ENCODE results near the gene SFMBT2. TPM values are rescaled to one million over a fixed set of nuclear protein-coding genes. Genes with fewer than 3 reads are reported as not detected.

Gene SFMBT2
- total RNA-seq, 1 experiment from 2014 or later: 0.02 TPM

DNA sequence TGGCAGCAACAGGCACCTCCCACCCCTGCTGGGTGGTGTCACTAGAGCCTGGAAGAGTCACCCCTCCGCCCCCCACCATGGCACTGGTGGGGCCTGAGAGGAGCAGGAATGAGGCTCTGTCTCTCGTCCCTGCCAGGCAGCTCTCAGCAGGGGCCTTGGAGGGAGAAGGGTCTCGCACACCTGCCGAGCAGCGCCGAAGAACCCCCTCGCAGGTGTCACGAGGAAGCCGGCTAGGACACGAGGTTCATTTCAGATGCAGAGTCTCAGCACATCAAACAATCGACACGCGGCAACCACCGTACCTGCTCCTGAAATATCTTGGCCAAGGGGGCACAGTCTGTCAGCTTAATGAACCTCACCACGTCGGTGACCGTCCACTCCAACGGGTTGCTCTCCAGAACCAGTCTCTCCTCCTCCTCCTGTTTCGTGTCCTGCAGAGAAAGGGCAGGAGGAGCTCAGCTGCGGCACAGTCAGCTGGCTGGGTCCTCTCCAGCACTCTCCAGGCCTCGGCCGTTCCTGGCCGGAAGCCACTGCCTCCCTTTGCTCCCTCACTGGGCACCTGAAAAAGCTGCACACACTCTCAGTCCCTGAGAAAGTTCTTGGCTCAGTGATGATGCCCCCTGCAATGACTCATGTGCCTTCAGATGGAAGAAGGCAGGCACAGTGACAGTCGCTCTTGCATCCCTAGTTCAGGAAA, 240.1 kb downstream of the SFMBT2 start:
- H4K20me1 ChIP-seq (ENCODE audit: insufficient read depth): no peaks in the 10 kb centered on the region
- ChIA-PET CTCF (no interaction called here), POLR2A (no interaction called here), RAD21 (ENCODE audit: low non-redundant PET in 1 of 2, low total read pairs in 2 of 2, uncharacterized antibody in 2 of 2, unreplicated experiment in 2 of 2) (no interaction called here)
- TF ChIP-seq FOSL1 (IDR thresholded peaks at IDR 0.05; ENCODE audit: low read depth): no peak
- TF ChIP-seq POLR2A (IDR thresholded peaks at IDR 0.05; ENCODE audit: borderline replicate concordance, extremely low read depth, insufficient read depth, insufficient read length): no peak
- H3K4me1 ChIP-seq (ENCODE audit: control insufficient read depth in 1 of 2, insufficient read depth in 2 of 2, low read length in 2 of 2): no peaks in the 10 kb centered on the region
- no peak overlapping the region for H2AFZ ChIP-seq (ENCODE audit: low read depth, low read length, poor library complexity, severe bottlenecking)
- H3K4me2 ChIP-seq (ENCODE audit: low read length): no peak overlapping the region
- no peak overlapping the region for H3K4me3 ChIP-seq (replicated peaks in 1 of 2; ENCODE audit: low read depth in 1 of 2, low read length in 2 of 2)
- no peak overlapping the region for H3K9ac ChIP-seq (ENCODE audit: low read length)
- intact Hi-C loops (cut with micrococcal nuclease): no loop called here
- DNase-seq (ENCODE audit: low read depth, low spot score) (no peak), ATAC-seq (no peak)
- H3K79me2 ChIP-seq (ENCODE audit: insufficient read depth, low read length): no peaks in the 10 kb centered on the region
- no peak overlapping the region for H3K27ac ChIP-seq (ENCODE audit: low read depth, low read length)
- H3K36me3 ChIP-seq (ENCODE audit: control insufficient read depth in 1 of 2, insufficient read depth in 2 of 2, low read length in 2 of 2): no peaks in the 10 kb centered on the region
- H3K27me3 ChIP-seq (ENCODE audit: insufficient read depth, low read length): no peaks in the 10 kb centered on the region
- H3K9me2 ChIP-seq (ENCODE audit: insufficient read depth): no peaks in the 10 kb centered on the region
- no peaks in the 10 kb centered on the region for H3K9me3 ChIP-seq (ENCODE audit: control insufficient read depth in 1 of 2, insufficient read depth in 1 of 2, low read depth in 1 of 2, low read length in 2 of 2)
- no TSS peak for BruUV-seq (replicated peaks)

DNA sequence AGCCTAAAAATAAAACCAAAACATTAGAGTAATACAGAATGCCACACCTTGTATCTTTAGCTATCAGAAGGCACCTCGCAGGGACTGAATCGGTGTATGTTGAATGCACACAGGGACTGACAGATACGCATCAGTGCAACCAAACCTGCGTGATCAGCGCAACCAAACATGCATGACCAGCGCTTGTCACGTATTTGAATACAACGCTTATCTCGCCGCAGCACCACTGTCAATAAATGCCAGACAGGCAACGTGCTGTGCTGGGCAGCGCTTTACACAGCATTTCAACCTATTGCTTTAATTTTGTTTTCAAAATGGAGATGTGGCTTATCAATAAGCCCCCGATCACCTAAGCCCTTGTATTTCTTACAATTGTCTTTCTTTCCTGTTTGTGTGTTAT, 242.4 kb downstream of the SFMBT2 start:
- CTCF ChIA-PET: no interaction called here
- TF ChIP-seq POLR2A (IDR thresholded peaks at IDR 0.05; ENCODE audit: borderline replicate concordance, extremely low read depth, insufficient read depth, insufficient read length) (no peak), CBX3 (IDR thresholded peaks at IDR 0.05; ENCODE audit: low read depth) (no peak), TCF7L2 (IDR thresholded peaks at IDR 0.05; ENCODE audit: borderline replicate concordance, extremely low read depth, insufficient read depth, insufficient read length) (no peak), EZH2 (IDR thresholded peaks at IDR 0.05) (no peak), YY1 (IDR thresholded peaks at IDR 0.05; ENCODE audit: extremely low read depth, insufficient replicate concordance, low read depth, low read length) (no peak), RAD21 (IDR thresholded peaks at IDR 0.05; ENCODE audit: low read depth) (no peak), EGR1 (IDR thresholded peaks at IDR 0.05; ENCODE audit: low read depth) (no peak), EZH2phosphoT487 (IDR thresholded peaks at IDR 0.05; ENCODE audit: borderline replicate concordance) (no peak), ELF1 (IDR thresholded peaks at IDR 0.05; ENCODE audit: borderline replicate concordance, low read depth) (no peak), FOSL1 (IDR thresholded peaks at IDR 0.05; ENCODE audit: low read depth) (no peak), POLR2AphosphoS5 (IDR thresholded peaks at IDR 0.05; ENCODE audit: low read depth, low read length) (no peak)
- TF ChIP-seq, protein P1, sequence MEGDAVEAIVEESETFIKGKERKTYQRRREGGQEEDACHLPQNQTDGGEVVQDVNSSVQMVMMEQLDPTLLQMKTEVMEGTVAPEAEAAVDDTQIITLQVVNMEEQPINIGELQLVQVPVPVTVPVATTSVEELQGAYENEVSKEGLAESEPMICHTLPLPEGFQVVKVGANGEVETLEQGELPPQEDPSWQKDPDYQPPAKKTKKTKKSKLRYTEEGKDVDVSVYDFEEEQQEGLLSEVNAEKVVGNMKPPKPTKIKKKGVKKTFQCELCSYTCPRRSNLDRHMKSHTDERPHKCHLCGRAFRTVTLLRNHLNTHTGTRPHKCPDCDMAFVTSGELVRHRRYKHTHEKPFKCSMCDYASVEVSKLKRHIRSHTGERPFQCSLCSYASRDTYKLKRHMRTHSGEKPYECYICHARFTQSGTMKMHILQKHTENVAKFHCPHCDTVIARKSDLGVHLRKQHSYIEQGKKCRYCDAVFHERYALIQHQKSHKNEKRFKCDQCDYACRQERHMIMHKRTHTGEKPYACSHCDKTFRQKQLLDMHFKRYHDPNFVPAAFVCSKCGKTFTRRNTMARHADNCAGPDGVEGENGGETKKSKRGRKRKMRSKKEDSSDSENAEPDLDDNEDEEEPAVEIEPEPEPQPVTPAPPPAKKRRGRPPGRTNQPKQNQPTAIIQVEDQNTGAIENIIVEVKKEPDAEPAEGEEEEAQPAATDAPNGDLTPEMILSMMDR (IDR thresholded peaks at IDR 0.05 in 2 of 3, conservative IDR thresholded peaks at IDR 0.05 in 1 of 3; ENCODE audit: borderline replicate concordance in 1 of 3, insufficient read depth in 1 of 3, low read depth in 2 of 3, low read length in 2 of 3): no peak
- TF ChIP-seq, protein P2, sequence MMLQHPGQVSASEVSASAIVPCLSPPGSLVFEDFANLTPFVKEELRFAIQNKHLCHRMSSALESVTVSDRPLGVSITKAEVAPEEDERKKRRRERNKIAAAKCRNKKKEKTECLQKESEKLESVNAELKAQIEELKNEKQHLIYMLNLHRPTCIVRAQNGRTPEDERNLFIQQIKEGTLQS (IDR thresholded peaks at IDR 0.05): no peak
- no peaks in the 10 kb centered on the region for H3K4me1 ChIP-seq (ENCODE audit: control insufficient read depth in 1 of 2, insufficient read depth in 2 of 2, low read length in 2 of 2)
- no TSS peak for BruUV-seq (replicated peaks)
- no peak overlapping the region for H2AFZ ChIP-seq (ENCODE audit: low read depth, low read length, poor library complexity, severe bottlenecking)
- RAD21 ChIA-PET (ENCODE audit: low non-redundant PET in 1 of 2, low total read pairs in 2 of 2, uncharacterized antibody in 2 of 2, unreplicated experiment in 2 of 2): no interaction called here
- no peak overlapping the region for H3K4me3 ChIP-seq (replicated peaks in 1 of 2; ENCODE audit: low read depth in 1 of 2, low read length in 2 of 2)
- H3K9me3 ChIP-seq (ENCODE audit: control insufficient read depth in 1 of 2, insufficient read depth in 1 of 2, low read depth in 1 of 2, low read length in 2 of 2): no peaks in the 10 kb centered on the region
- POLR2A ChIA-PET: no interaction called here
- H3K9ac ChIP-seq (ENCODE audit: low read length): no peak overlapping the region
- H3K27ac ChIP-seq (ENCODE audit: low read depth, low read length): no peak overlapping the region
- no peaks in the 10 kb centered on the region for H3K79me2 ChIP-seq (ENCODE audit: insufficient read depth, low read length)
- H3K27me3 ChIP-seq (ENCODE audit: insufficient read depth, low read length): no peaks in the 10 kb centered on the region
- no peaks in the 10 kb centered on the region for H3K36me3 ChIP-seq (ENCODE audit: control insufficient read depth in 1 of 2, insufficient read depth in 2 of 2, low read length in 2 of 2)
- intact Hi-C loops (cut with micrococcal nuclease): no loop called here
- no peaks in the 10 kb centered on the region for H3K9me2 ChIP-seq (ENCODE audit: insufficient read depth)
- ATAC-seq (no peak), DNase-seq (ENCODE audit: low read depth, low spot score) (no peak)
- H4K20me1 ChIP-seq (ENCODE audit: insufficient read depth): no peaks in the 10 kb centered on the region
- H3K4me2 ChIP-seq (ENCODE audit: low read length): no peak overlapping the region

All from HCT116 (cell line).